Upper lobe of left lung (tissue), 4 donors: ENCODE results near the gene TIPARP.

ENCODE experiments used
- CTCF ChIP-seq, 6 experiments: fragments of 450-650 bp in 4 of 6; fragments of 200-600 bp in 2 of 6; sonication (generic) in 2 of 6; IDR thresholded peaks; one replicate each; pipeline ENCODE4 v1.5.1; 2016 to 2019; ENCODE audit warnings: antibody characterized with exemption in 6 of 6
- POLR2A ChIP-seq, 4 donors: fragments of 450-650 bp; IDR thresholded peaks; one replicate each; pipeline ENCODE4 v1.5.1; 2016 to 2017; ENCODE audit warnings: antibody characterized with exemption in 4 of 4, mild to moderate bottlenecking in 2 of 4
- POLR2AphosphoS5 ChIP-seq, 2 donors: sonication (generic); formaldehyde crosslinking; IDR thresholded peaks; one replicate each; pipeline ENCODE4 v1.5.1; 2017; ENCODE audit warnings: antibody characterized with exemption in 2 of 2

DNA sequence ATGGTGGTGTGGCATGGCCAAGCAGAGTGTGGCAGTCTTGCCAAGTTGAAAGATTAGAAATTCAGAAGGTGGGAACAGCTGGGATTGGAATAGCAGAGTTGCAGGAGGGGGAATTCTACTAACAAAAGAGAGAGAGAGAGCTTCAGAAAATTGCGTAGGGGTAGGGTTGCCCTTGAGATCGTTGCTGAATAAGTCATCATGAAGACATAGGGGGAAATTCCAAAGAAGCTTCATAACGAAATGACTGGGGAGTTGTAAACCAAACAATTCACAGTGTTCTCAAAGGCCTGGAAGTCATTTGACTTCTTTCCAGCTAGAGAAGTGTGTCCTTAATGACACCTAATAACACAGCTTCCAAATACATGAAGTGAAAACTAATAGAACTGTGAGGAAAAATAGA, 26.3 kb upstream of the TIPARP start:
- no peak for TF ChIP-seq POLR2A (IDR thresholded peaks at IDR 0.05)
- TF ChIP-seq POLR2AphosphoS5 (IDR thresholded peaks at IDR 0.05), result no peak
- no peak for TF ChIP-seq CTCF (IDR thresholded peaks at IDR 0.05)
